Natural killer cell (primary cell): Measurements from ENCODE around the gene NAP1L1. TPM values are rescaled to one million over a fixed set of nuclear protein-coding genes. Genes with fewer than 3 reads are reported as not detected.
"Not testable (repeated sequence)": the region's sequence is repeated elsewhere in the genome, so short reads cannot be mapped to it uniquely, and the experiment has no call there.

Experiments
- ATAC-seq, 3 donors: fragments of 150-1000 bp in 2 of 3; fragments of 200-7000 bp in 1 of 3; cut with Tn5 transposase; 1 replicate in 1 of 3; 2 replicates in 2 of 3; pipeline ENCODE4 v1.10.0; 2021; ENCODE audit warnings: mild to moderate bottlenecking in 2 of 3, moderate library complexity in 2 of 3
- DNase-seq, 2 donors: peaks; one replicate each; pipeline versions ENCODE4 v3.0.0 to v3.0.0-alpha.2; 2013 to 2021; ENCODE audit warnings: mixed read lengths in 1 of 2
- H3K27ac ChIP-seq: one replicate; pipeline ENCODE4 v1.5.1; 2013; ENCODE audit warnings: mild to moderate bottlenecking, low read length
- H3K27me3 ChIP-seq: one replicate; pipeline ENCODE4 v1.6.1; 2013; ENCODE audit warnings: low read length; ENCODE audit not compliant: control insufficient read depth, insufficient read depth
- H3K36me3 ChIP-seq: one replicate; pipeline ENCODE4 v1.6.1; 2013; ENCODE audit warnings: low read length; ENCODE audit not compliant: control insufficient read depth, insufficient read depth
- H3K4me1 ChIP-seq: one replicate; pipeline ENCODE4 v1.6.1; 2013; ENCODE audit warnings: low read length; ENCODE audit not compliant: control insufficient read depth, insufficient read depth
- H3K4me3 ChIP-seq: one replicate; pipeline ENCODE4 v1.5.1; 2013; ENCODE audit warnings: low read length
- H3K9me3 ChIP-seq: one replicate; pipeline ENCODE4 v1.6.1; 2013; ENCODE audit warnings: low read length; ENCODE audit not compliant: control insufficient read depth, insufficient read depth
- H3K27ac Mint-ChIP-seq, 2 donors: one replicate each; pipeline ENCODE4 v1.8.0; 2022; ENCODE audit warnings: mild to moderate bottlenecking in 2 of 2, mixed read lengths in 2 of 2, moderate library complexity in 1 of 2
- H3K27me3 Mint-ChIP-seq, 2 donors: one replicate each; pipeline ENCODE4 v1.8.0; 2022; ENCODE audit warnings: low read depth in 2 of 2, mixed read lengths in 2 of 2
- H3K36me3 Mint-ChIP-seq: one replicate; pipeline ENCODE4 v1.8.0; 2022; ENCODE audit warnings: mixed read lengths
- H3K4me1 Mint-ChIP-seq, 2 donors: one replicate each; pipeline ENCODE4 v1.8.0; 2022; ENCODE audit warnings: mixed read lengths in 2 of 2
- H3K4me3 Mint-ChIP-seq: one replicate; pipeline ENCODE4 v1.8.0; 2022; ENCODE audit warnings: mild to moderate bottlenecking, moderate library complexity, mixed read lengths
- H3K9me3 Mint-ChIP-seq, 2 donors: one replicate each; pipeline ENCODE4 v1.8.0; 2022; ENCODE audit warnings: mixed read lengths in 2 of 2
- WGBS: methylation state at CpG from one replicate; pipeline ENCODE4 v1.1.7; 2013; ENCODE audit warnings: missing lambda C conversion rate; ENCODE audit not compliant: insufficient coverage; 5-methylcytosine and 5-hydroxymethylcytosine counted together
- intact Hi-C: fragments of 100-400 bp; cut with micrococcal nuclease; formaldehyde crosslinking; loops from one replicate; pipeline ENCODE4 v1.14.2; 2022
- total RNA-seq, 4 donors: library from RNA; stranded (reverse); fragments of 120-200 nt in 1 of 4; gene quantifications; one replicate each; pipeline versions ENCODE4 v1.2.3 to v1.2.4, GENCODE V29; 2013 to 2022
- TF ChIP-seq, protein P1 (sequence below): fragments of 200-600 bp; IDR thresholded peaks from one replicate; pipeline ENCODE4 v1.8.0; 2022; ENCODE audit warnings: antibody characterized with exemption

Gene NAP1L1
- total RNA-seq, 3 donors from 2014 or later (not counting 1 experiment from before 2014, with no cell fraction given), result 264 to 431 (median 286) TPM

DNA sequence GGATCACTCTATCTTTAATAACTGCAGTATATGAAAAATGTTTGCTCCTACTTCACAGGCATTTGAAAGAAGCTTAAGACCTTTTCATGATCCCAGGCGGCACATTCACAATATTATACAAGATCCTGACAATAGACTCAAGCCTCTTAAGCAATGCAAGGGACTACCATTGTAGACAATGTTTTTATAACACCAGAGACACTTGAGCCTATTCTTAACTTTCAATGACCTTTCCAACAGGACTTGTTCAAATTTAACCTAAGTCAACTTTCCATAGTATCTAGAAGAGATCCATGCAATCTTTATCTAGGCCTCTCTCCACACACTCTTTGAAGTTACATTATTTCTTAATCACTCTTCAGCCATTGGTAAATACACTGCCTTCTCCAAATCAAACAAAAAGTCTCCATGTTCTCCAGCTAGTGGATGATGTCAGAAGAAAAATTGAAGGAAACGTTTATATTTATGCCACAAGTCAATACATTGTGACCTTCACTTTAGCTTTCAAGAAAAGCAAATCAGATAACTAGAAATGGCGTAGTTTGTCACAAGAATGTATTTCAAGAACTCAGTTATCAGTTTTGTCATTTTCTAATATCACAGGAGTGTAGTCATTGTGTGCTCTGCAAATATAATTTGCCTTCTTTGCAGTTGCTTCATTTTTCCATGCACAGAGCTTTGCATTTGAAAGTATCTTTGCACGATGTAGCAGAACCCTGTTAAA is 94.1 kb downstream of the NAP1L1 start:
- Histone ChIP-seq H3K36me3 (no peaks in the 10 kb centered on the region), H3K9me3 (no peaks in the 10 kb centered on the region), H3K27me3 (peaks cover 2% of the 10 kb centered on the region), H3K27ac (no peak overlapping the region), H3K4me1 (no peaks in the 10 kb centered on the region), H3K4me3 (no peak overlapping the region)
- ATAC-seq (no peak), DNase-seq (no peak)
- Mint-ChIP-seq H3K4me1 (peaks cover 3 to 4% of the 10 kb centered on the region in 2 donors), H3K27ac (no peak overlapping the region), H3K27me3 (peaks cover 7 to 23% of the 10 kb centered on the region in 2 donors), H3K9me3 (no peaks in the 10 kb centered on the region), H3K36me3 (no peaks in the 10 kb centered on the region), H3K4me3 (no peak overlapping the region)
- WGBS, result 92% methylated on average over 4 of the region's 4 CpGs
- intact Hi-C loops, result no loop called here
- TF ChIP-seq, protein P1, sequence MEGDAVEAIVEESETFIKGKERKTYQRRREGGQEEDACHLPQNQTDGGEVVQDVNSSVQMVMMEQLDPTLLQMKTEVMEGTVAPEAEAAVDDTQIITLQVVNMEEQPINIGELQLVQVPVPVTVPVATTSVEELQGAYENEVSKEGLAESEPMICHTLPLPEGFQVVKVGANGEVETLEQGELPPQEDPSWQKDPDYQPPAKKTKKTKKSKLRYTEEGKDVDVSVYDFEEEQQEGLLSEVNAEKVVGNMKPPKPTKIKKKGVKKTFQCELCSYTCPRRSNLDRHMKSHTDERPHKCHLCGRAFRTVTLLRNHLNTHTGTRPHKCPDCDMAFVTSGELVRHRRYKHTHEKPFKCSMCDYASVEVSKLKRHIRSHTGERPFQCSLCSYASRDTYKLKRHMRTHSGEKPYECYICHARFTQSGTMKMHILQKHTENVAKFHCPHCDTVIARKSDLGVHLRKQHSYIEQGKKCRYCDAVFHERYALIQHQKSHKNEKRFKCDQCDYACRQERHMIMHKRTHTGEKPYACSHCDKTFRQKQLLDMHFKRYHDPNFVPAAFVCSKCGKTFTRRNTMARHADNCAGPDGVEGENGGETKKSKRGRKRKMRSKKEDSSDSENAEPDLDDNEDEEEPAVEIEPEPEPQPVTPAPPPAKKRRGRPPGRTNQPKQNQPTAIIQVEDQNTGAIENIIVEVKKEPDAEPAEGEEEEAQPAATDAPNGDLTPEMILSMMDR, result no peak

DNA sequence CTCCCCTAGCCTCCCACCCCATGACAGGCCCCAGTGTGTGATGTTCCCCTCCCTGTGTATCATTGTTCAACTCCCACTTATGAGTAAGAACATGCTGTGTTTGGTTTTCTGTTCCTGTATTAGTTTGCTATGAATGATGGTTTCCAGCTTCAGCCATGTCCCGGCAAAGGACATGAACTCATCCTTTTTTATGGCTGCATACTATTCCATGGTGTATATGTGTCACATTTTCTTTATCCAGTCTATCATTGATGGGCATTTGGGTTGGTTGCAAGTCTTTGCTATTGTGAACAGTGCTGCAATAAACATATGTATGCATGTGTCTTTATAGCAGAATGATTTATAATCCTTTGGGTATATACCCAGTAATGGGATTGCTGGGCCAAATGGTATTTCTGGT is 96.8 kb downstream of the NAP1L1 start:
- H3K27me3 ChIP-seq, H3K4me3 ChIP-seq, H3K9me3 Mint-ChIP-seq, H3K27ac ChIP-seq, DNase-seq, H3K4me3 Mint-ChIP-seq, H3K9me3 ChIP-seq, H3K36me3 ChIP-seq, H3K36me3 Mint-ChIP-seq, intact Hi-C loops, ATAC-seq, H3K4me1 ChIP-seq, H3K27ac Mint-ChIP-seq: not testable (repeated sequence)
- peaks cover 7 to 23% of the 10 kb centered on the region in 2 donors for H3K27me3 Mint-ChIP-seq
- WGBS, result 89% methylated on average over 1 of the region's 1 CpG
- peaks cover 11 to 20% of the 10 kb centered on the region in 2 donors for H3K4me1 Mint-ChIP-seq

Other genes with a start within 250 kb of the NAP1L1 start
- 10 to 100 TPM; 11.1 to 24.0 (median 19.1) TPM for gene PHLDA1, start 52.9 kb downstream of the NAP1L1 start, total RNA-seq